Type B pancreatic cell (in vitro differentiated cells): ENCODE measurements around the gene SNX5. TPM values are rescaled to one million over a fixed set of nuclear protein-coding genes. Genes with fewer than 3 reads are reported as not detected.

ENCODE experiments used
- DNase-seq: peaks from one replicate; pipeline ENCODE4 v3.0.0; 2021; ENCODE audit warnings: mixed read lengths; ENCODE audit not compliant: unreplicated experiment; ENCODE audit errors: extremely low spot score
- H3K27ac Mint-ChIP-seq: 2 replicates; pipeline ENCODE4 v1.8.0; 2021; ENCODE audit warnings: mild to moderate bottlenecking, mixed read lengths
- H3K27me3 Mint-ChIP-seq: 2 replicates; pipeline ENCODE4 v1.8.0; 2021; ENCODE audit warnings: mixed read lengths
- H3K36me3 Mint-ChIP-seq: 2 replicates; pipeline ENCODE4 v1.8.0; 2021; ENCODE audit warnings: mixed read lengths
- H3K4me1 Mint-ChIP-seq: one replicate; pipeline ENCODE4 v1.8.0; 2021; ENCODE audit warnings: mixed read lengths; ENCODE audit not compliant: unreplicated experiment
- H3K4me3 Mint-ChIP-seq: 2 replicates; pipeline ENCODE4 v1.8.0; 2021; ENCODE audit warnings: mild to moderate bottlenecking, mixed read lengths
- H3K9me3 Mint-ChIP-seq: 2 replicates; pipeline ENCODE4 v1.8.0; 2021; ENCODE audit warnings: mixed read lengths
- CTCF ChIP-seq: fragments of 200-600 bp; sonication (generic); conservative IDR thresholded peaks from 2 replicates; pipeline ENCODE4 v1.5.0; 2021; ENCODE audit warnings: antibody characterized with exemption, mild to moderate bottlenecking
- long read RNA-seq: library from polyadenylated mRNA; unstranded; transcript quantifications from one replicate; pipeline ENCODE4 v2.0.0, GENCODE V29; 2020
- total RNA-seq: library from RNA; stranded (reverse); gene quantifications from 2 replicates; pipeline ENCODE4 v1.2.1, GENCODE V29; 2021; ENCODE audit warnings: low replicate concordance

The SNX5 gene
- total RNA-seq, result 87.4 and 115 TPM in 2 replicates
- long read RNA-seq, transcript SNX5-201 (13 exons, 2,270 nt), result minor isoform, 46 of 204 reads
- long read RNA-seq, transcript SNX5-214 (13 exons, 2,025 nt), result minor isoform, 7 of 204 reads
- long read RNA-seq, transcript SNX5-202 (14 exons, 2,288 nt), result major isoform, 88 of 204 reads
- long read RNA-seq, partial matches to known transcripts, result 38 of 204 reads
- long read RNA-seq, other reads (novel, unspliced or antisense), result 23 of 204 reads

GRCh38 chr20:17968366-17969277 is at the start of gene SNX5, which contains the start of gene MGME1:
Gene SNX5 (minus strand): TSS chr20:17968794. CDS start chr20:17968425, 369 bp downstream.
Gene MGME1 (plus strand): TSS chr20:17969018. CDS start chr20:17969860, 842 bp downstream.
- Mint-ChIP-seq H3K4me1 (peaks cover 53% of the 10 kb centered on the region), H3K36me3 (peaks cover 22% of the 10 kb centered on the region)
- peak; percentile 99 for DNase-seq

GRCh38 chr20:18018100-18018499 is 49.5 kb upstream of the SNX5 start:
- DNase-seq, result no peak
- Mint-ChIP-seq H3K27ac (no peak overlapping the region), H3K27me3 (no peaks in the 10 kb centered on the region), H3K4me3 (no peak overlapping the region), H3K9me3 (no peaks in the 10 kb centered on the region), H3K36me3 (peaks cover 3% of the 10 kb centered on the region), H3K4me1 (no peaks in the 10 kb centered on the region)
- TF ChIP-seq CTCF, result no peak

More at GRCh38 chr20:17968366-17969277, at the start of gene SNX5, which contains the start of gene MGME1:
- Mint-ChIP-seq H3K27ac (peak within 1 kb of the TSS; percentile 99), H3K9me3 (no peaks in the 10 kb centered on the region), H3K27me3 (no peaks in the 10 kb centered on the region), H3K4me3 (peak within 1 kb of the TSS; percentile 97)
- no peak for TF ChIP-seq CTCF

- Mint-ChIP-seq H3K27me3 (no peaks in the 10 kb centered on the region), H3K9me3 (no peaks in the 10 kb centered on the region), H3K36me3 (peaks cover 3% of the 10 kb centered on the region), H3K27ac (no peak overlapping the region), H3K4me3 (no peak overlapping the region), H3K4me1 (peaks cover under 1% of the 10 kb centered on the region)
- TF ChIP-seq CTCF, result no peak
- no peak for DNase-seq
Observed at GRCh38 chr20:18016772-18017171, 48.2 kb upstream of the SNX5 start.

- DNase-seq, result no peak
- no peak overlapping the region for H3K27ac Mint-ChIP-seq
- no peak overlapping the region for H3K4me3 Mint-ChIP-seq
- H3K36me3 Mint-ChIP-seq, result peaks cover 9% of the 10 kb centered on the region
- H3K4me1 Mint-ChIP-seq, result peaks cover 11% of the 10 kb centered on the region
- no peak for TF ChIP-seq CTCF
- H3K9me3 Mint-ChIP-seq, result peaks cover 9% of the 10 kb centered on the region
- no peaks in the 10 kb centered on the region for H3K27me3 Mint-ChIP-seq
Observed at GRCh38 chr20:18014411-18014810, 45.8 kb upstream of the SNX5 start.

- no peak for DNase-seq
- no peaks in the 10 kb centered on the region for H3K27me3 Mint-ChIP-seq
- H3K9me3 Mint-ChIP-seq, result peaks cover 9% of the 10 kb centered on the region
- TF ChIP-seq CTCF, result no peak
- H3K4me1 Mint-ChIP-seq, result peaks cover 11% of the 10 kb centered on the region
- peaks cover 6% of the 10 kb centered on the region for H3K36me3 Mint-ChIP-seq
- H3K27ac Mint-ChIP-seq, result no peak overlapping the region
- H3K4me3 Mint-ChIP-seq, result no peak overlapping the region
Observed at GRCh38 chr20:18012901-18013300, 44.3 kb upstream of the SNX5 start.
